HepG2 (cell line): ENCODE measurements around the gene OR13C4. TPM values are rescaled to one million over a fixed set of nuclear protein-coding genes. Genes with fewer than 3 reads are reported as not detected.

Experiments
- ATAC-seq: fragments of 200-7000 bp; cut with Tn5 transposase; 3 replicates; pipeline ENCODE4 v1.9.1; 2020; ENCODE audit warnings: mild to moderate bottlenecking, moderate library complexity
- Bru-seq: library from RNA; stranded (reverse); fragments of 400-500 nt; gene quantifications from one replicate; lab custom pipeline; 2021; lab: Mats Ljungman, UMichigan
- BruChase-seq, 2 experiments: library from RNA; stranded (reverse); fragments of 400-500 nt; gene quantifications; one replicate each; lab custom pipeline; 2021; lab: Mats Ljungman, UMichigan
- BruUV-seq: library from RNA; stranded (reverse); fragments of 400-500 nt; replicated peaks from 2 replicates; lab custom pipeline; 2021; lab: Mats Ljungman, UMichigan
- CTCF ChIA-PET: fragments of 300-600 bp; formaldehyde crosslinking; extraction: SDS; loops from one replicate; lab custom pipeline; 2021; ENCODE audit warnings: low total read pairs, inconsistent platforms, low intra/inter-chr PET ratio; lab: Yijun Ruan, JAX
- POLR2A ChIA-PET: fragments of 350-600 bp; sonication (Branson Sonifier 250); formaldehyde crosslinking; loops from one replicate; lab custom pipeline; 2020; ENCODE audit warnings: antibody characterized with exemption, inconsistent platforms; lab: Yijun Ruan, JAX
- DNase-seq: peaks from one replicate; pipeline ENCODE4 v3.0.0-alpha.2; 2015; ENCODE audit warnings: low spot score
- FAIRE-seq: peaks from 3 replicates; lab custom pipeline; 2011; peaks lifted over from hg19 to GRCh38; lab: Jason Lieb, UNC
- H2AFZ ChIP-seq: one replicate; pipeline ENCODE4 v1.6.1; 2011; ENCODE audit warnings: low read length, inconsistent platforms
- H3K27ac ChIP-seq: fragments of 300-600 bp; 3 replicates; pipeline ENCODE4 v1.8.0; 2011; ENCODE audit warnings: mixed run types, mild to moderate bottlenecking, mixed read lengths, low read length, inconsistent platforms; ENCODE audit not compliant: insufficient read depth; ENCODE audit errors: extremely low read length
- H3K27me3 ChIP-seq, 2 experiments: fragments of 200-600 bp in 1 of 2; 2 replicates in 1 of 2; 3 replicates in 1 of 2; pipeline versions ENCODE4 v1.6.0 to v1.8.0; 2011; ENCODE audit warnings: low read length in 2 of 2, mild to moderate bottlenecking in 2 of 2, moderate library complexity in 2 of 2, inconsistent platforms in 1 of 2; ENCODE audit not compliant: insufficient read depth in 2 of 2, control insufficient read depth in 1 of 2
- H3K36me3 ChIP-seq, 2 experiments: fragments of 200-600 bp in 1 of 2; replicated peaks in 1 of 2; 2 replicates in 1 of 2; 3 replicates in 1 of 2; pipeline versions ENCODE4 v1.5.1 to v1.8.0; 2011; ENCODE audit warnings: low read length in 2 of 2, inconsistent platforms in 1 of 2; ENCODE audit not compliant: insufficient read depth in 2 of 2, control insufficient read depth in 1 of 2
- H3K4me1 ChIP-seq: 2 replicates; pipeline ENCODE4 v1.5.1; 2012; ENCODE audit warnings: low read length, inconsistent platforms; ENCODE audit not compliant: insufficient read depth
- H3K4me2 ChIP-seq: 2 replicates; pipeline ENCODE4 v1.6.0; 2011; ENCODE audit warnings: low read depth, low read length, inconsistent platforms
- H3K4me3 ChIP-seq, 3 experiments: fragments of 200-600 bp in 1 of 3; sonication (generic), shearing (Covaris generic) in 1 of 3; replicated peaks in 1 of 3; 2 replicates each; pipeline ENCODE4 v1.5.1; 2011 to 2016; ENCODE audit warnings: low read length in 3 of 3, inconsistent platforms in 2 of 3, low read depth in 2 of 3, mild to moderate bottlenecking in 2 of 3, control low read depth in 1 of 3, mixed read lengths in 1 of 3; ENCODE audit not compliant: insufficient read depth in 1 of 3
- H3K79me2 ChIP-seq: one replicate; pipeline ENCODE4 v1.6.1; 2011; ENCODE audit warnings: low read length, inconsistent platforms; ENCODE audit not compliant: insufficient read depth
- H3K9ac ChIP-seq: 2 replicates; pipeline ENCODE4 v1.6.0; 2011; ENCODE audit warnings: mild to moderate bottlenecking, low read depth, low read length, inconsistent platforms; ENCODE audit not compliant: insufficient read depth
- H3K9me3 ChIP-seq: 2 replicates; pipeline ENCODE4 v1.5.1; 2012; ENCODE audit warnings: mild to moderate bottlenecking, low read length
- H4K20me1 ChIP-seq: 2 replicates; pipeline ENCODE4 v1.6.0; 2011; ENCODE audit warnings: inconsistent platforms, mild to moderate bottlenecking, low read length, moderate library complexity; ENCODE audit not compliant: insufficient read depth
- BCL6 ChIP-seq: IDR thresholded peaks from 2 replicates; pipeline ENCODE4 v1.6.1; 2016; ENCODE audit warnings: missing genetic modification reagents, missing compliant biosample characterization
- PLRG1 ChIP-seq: fragments of 450-650 bp; conservative IDR thresholded peaks from 2 replicates; pipeline ENCODE4 v1.6.1; 2016
- TCF7 ChIP-seq: sonication (generic); IDR thresholded peaks from 2 replicates; pipeline ENCODE4 v1.6.1; 2016; ENCODE audit warnings: antibody characterized with exemption, low read depth
- ZFP36 ChIP-seq: fragments of 150-350 bp; IDR thresholded peaks from 2 replicates; pipeline ENCODE4 v1.6.1; 2018; ENCODE audit warnings: borderline replicate concordance, low read length, low read depth; ENCODE audit not compliant: partially characterized antibody
- ZMAT3 ChIP-seq: sonication (generic); formaldehyde crosslinking; conservative IDR thresholded peaks from 2 replicates; pipeline ENCODE4 v1.7.0; 2021; ENCODE audit warnings: missing genetic modification reagents
- ZNF292 ChIP-seq: sonication (generic); formaldehyde crosslinking; IDR thresholded peaks from 2 replicates; pipeline ENCODE4 v1.8.1; 2022; ENCODE audit warnings: mild to moderate bottlenecking, low read depth, missing genetic modification reagents, borderline replicate concordance
- ZNF549 ChIP-seq: sonication (generic); formaldehyde crosslinking; IDR thresholded peaks from 2 replicates; pipeline ENCODE4 v1.5.0; 2020; ENCODE audit warnings: missing genetic modification reagents
- in situ Hi-C: cut with HindIII; loops from 2 replicates; pipeline ENCODE4 v1.10.0; 2017; ENCODE audit warnings: low pct_unique_long_range_greater_than_20kb; ENCODE audit not compliant: extremely low pct_ligation_motif_present
- intact Hi-C: fragments of 100-400 bp; cut with micrococcal nuclease; formaldehyde crosslinking; loops from one replicate; pipeline ENCODE4 v1.10.0; 2022; ENCODE audit not compliant: unreplicated experiment
- long read RNA-seq, 2 experiments: library from RNA in 1 of 2; library from polyadenylated mRNA in 1 of 2; stranded (forward) in 1 of 2; unstranded in 1 of 2; transcript quantifications; one replicate each; pipeline ENCODE4 v2.0.0, GENCODE V29; 2019 to 2022
- polyA minus RNA-seq, 3 experiments: library from RNA; depleted of rRNA, polyadenylated mRNA; stranded (reverse); fragments of >200 nt; gene quantifications; 2 replicates each; pipeline ENCODE4 v1.2.3, GENCODE V29; 2011; ENCODE audit warnings: low replicate concordance in 1 of 3
- polyA plus RNA-seq, 8 experiments: library from polyadenylated mRNA; depleted of rRNA in 3 of 8; stranded (reverse) in 7 of 8; unstranded in 1 of 8; fragments of >200 nt; fragmentation: Illumina TruSeq in 4 of 8; extraction: Trizol in 4 of 8; gene quantifications; 2 replicates each; pipeline versions ENCODE4 v1.2.1 to v1.2.3, GENCODE V29; 2011 to 2016; ENCODE audit warnings: low read depth in 4 of 8, missing spikeins in 1 of 8, mixed read lengths in 1 of 8; ENCODE audit not compliant: insufficient read depth in 1 of 8
- total RNA-seq, 5 experiments: library from RNA; depleted of rRNA; stranded (reverse); fragments of >200 nt; fragmentation: Illumina TruSeq; extraction: Trizol; gene quantifications; 2 replicates each; pipeline ENCODE4 v1.2.3, GENCODE V29; 2016; ENCODE audit warnings: low read depth in 1 of 5
- TF ChIP-seq, protein P1 (sequence below): sonication (generic); formaldehyde crosslinking; IDR thresholded peaks from 2 replicates; pipeline ENCODE4 v1.4.0; 2020; ENCODE audit warnings: mild to moderate bottlenecking, missing genetic modification reagents
- TF ChIP-seq, protein P2 (sequence below): sonication (generic); formaldehyde crosslinking; IDR thresholded peaks from 2 replicates; pipeline ENCODE4 v1.5.1; 2020; ENCODE audit warnings: missing genetic modification reagents, mild to moderate bottlenecking, borderline replicate concordance
- TF ChIP-seq, protein P3 (sequence below): IDR thresholded peaks from 2 replicates; pipeline ENCODE4 v1.6.1; 2016; ENCODE audit warnings: mild to moderate bottlenecking
- TF ChIP-seq, protein P4 (sequence below): IDR thresholded peaks from 2 replicates; pipeline ENCODE4 v1.6.1; 2016; ENCODE audit warnings: low read depth
- TF ChIP-seq, protein P5 (sequence below): sonication (generic); formaldehyde crosslinking; conservative IDR thresholded peaks from 2 replicates; pipeline ENCODE4 v1.8.0; 2022; ENCODE audit warnings: low read depth, missing genetic modification reagents
- TF ChIP-seq, protein P6 (sequence below): sonication (generic); formaldehyde crosslinking; IDR thresholded peaks from 2 replicates; pipeline ENCODE4 v1.4.0; 2020; ENCODE audit warnings: low read depth, mild to moderate bottlenecking, missing genetic modification reagents

OR13C4 gene
- total RNA-seq (2016; rRNA removed; fragmentation: Illumina TruSeq; extraction: Trizol) (not detected in 2 replicates), polyA plus RNA-seq (2011; rRNA removed) (not detected in 2 replicates), polyA minus RNA-seq (2011; rRNA and poly(A)+ RNA removed; ENCODE audit: low replicate concordance) (not detected in 2 replicates), Bru-seq, nascent RNA (not detected), BruChase-seq, experiment 1, labeled RNA remaining after a 6-hour chase (not detected), BruChase-seq, experiment 2, labeled RNA remaining after a 2-hour chase (not detected)
- total RNA-seq (2016; cell fraction: cytosol; rRNA removed; fragmentation: Illumina TruSeq; extraction: Trizol; ENCODE audit: low read depth) = not detected in 2 replicates
- total RNA-seq (2016; cell fraction: insoluble cytoplasmic fraction; rRNA removed; fragmentation: Illumina TruSeq; extraction: Trizol) = not detected in 2 replicates
- total RNA-seq (2016; cell fraction: membrane; rRNA removed; fragmentation: Illumina TruSeq; extraction: Trizol) = not detected in 2 replicates
- total RNA-seq (2016; cell fraction: nucleus; rRNA removed; fragmentation: Illumina TruSeq; extraction: Trizol) = not detected in 2 replicates
- polyA plus RNA-seq (2011; cell fraction: cytosol; rRNA removed) = not detected in 2 replicates
- not detected in 2 replicates for polyA plus RNA-seq (2011; cell fraction: nucleus; rRNA removed)
- polyA plus RNA-seq (2012) = not detected in 2 replicates
- not detected in 2 replicates for polyA plus RNA-seq (2016; cell fraction: cytosol; fragmentation: Illumina TruSeq; extraction: Trizol; ENCODE audit: low read depth)
- polyA plus RNA-seq (2016; cell fraction: insoluble cytoplasmic fraction; fragmentation: Illumina TruSeq; extraction: Trizol; ENCODE audit: low read depth) = not detected in 2 replicates
- polyA plus RNA-seq (2016; cell fraction: membrane; fragmentation: Illumina TruSeq; extraction: Trizol; ENCODE audit: low read depth) = not detected in 2 replicates
- polyA plus RNA-seq (2016; cell fraction: nucleus; fragmentation: Illumina TruSeq; extraction: Trizol; ENCODE audit: insufficient read depth, low read depth) = not detected in 2 replicates
- not detected in 2 replicates for polyA minus RNA-seq (2011; cell fraction: cytosol; rRNA and poly(A)+ RNA removed)
- not detected in 2 replicates for polyA minus RNA-seq (2011; cell fraction: nucleus; rRNA and poly(A)+ RNA removed)
- long read RNA-seq, experiment 1 = 0 reads
- long read RNA-seq, experiment 2 = 0 reads

DNA sequence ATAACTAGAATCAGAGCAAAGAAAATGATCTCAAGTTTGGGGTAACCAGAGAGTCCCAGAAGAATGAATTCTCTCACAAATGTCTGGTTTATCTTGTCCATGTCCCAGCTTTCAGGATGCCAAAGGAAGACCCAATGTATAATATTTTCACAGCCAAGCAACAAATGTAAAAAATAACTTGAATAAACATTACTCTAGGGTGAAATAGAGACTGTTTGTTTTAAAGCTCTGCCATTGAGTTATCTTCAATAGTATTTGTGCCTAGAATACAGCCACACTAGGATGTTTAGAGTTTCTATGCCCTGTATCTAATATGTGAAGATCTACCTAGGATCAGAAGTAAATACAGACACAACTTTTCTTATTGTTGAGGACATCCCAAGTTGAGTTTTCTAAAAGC is at the start of gene OR13C4:
Gene OR13C4, minus strand, starts transcription at position 101 of the 400 bp plus-strand sequence. Its CDS starts 0 bp downstream, at position 101.
- no peak for ATAC-seq
- FAIRE-seq = no peak
- in situ Hi-C loops = no loop called here
- H3K27me3 ChIP-seq = peaks cover 0 to 1% of the 10 kb centered on the region in 2 experiments; a peak in 1 of 5 replicates
- intact Hi-C loops = no loop called here
- H3K79me2 ChIP-seq = no peaks in the 10 kb centered on the region
- ChIA-PET POLR2A (no interaction called here), CTCF (no interaction called here)
- no peaks in the 10 kb centered on the region for H3K9me3 ChIP-seq
- no peaks in the 10 kb centered on the region for H3K36me3 ChIP-seq
- H2AFZ ChIP-seq = no peak within 1 kb of the TSS
- H4K20me1 ChIP-seq = no peaks in the 10 kb centered on the region
- no peak within 1 kb of the TSS for H3K9ac ChIP-seq
- BruUV-seq = no TSS peak
- H3K4me1 ChIP-seq = no peaks in the 10 kb centered on the region
- no peak within 1 kb of the TSS for H3K4me3 ChIP-seq
- no peak within 1 kb of the TSS for H3K4me2 ChIP-seq
- no peak within 1 kb of the TSS for H3K27ac ChIP-seq
- no peak for DNase-seq
- TF ChIP-seq, protein P1, sequence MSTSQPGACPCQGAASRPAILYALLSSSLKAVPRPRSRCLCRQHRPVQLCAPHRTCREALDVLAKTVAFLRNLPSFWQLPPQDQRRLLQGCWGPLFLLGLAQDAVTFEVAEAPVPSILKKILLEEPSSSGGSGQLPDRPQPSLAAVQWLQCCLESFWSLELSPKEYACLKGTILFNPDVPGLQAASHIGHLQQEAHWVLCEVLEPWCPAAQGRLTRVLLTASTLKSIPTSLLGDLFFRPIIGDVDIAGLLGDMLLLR (CRISPR knock-in tag) = no peak
- TF ChIP-seq ZNF549 (no peak), ZNF292 (no peak), ZFP36 (no peak), TCF7 (no peak), ZMAT3 (CRISPR knock-in tag) (no peak), PLRG1 (no peak), BCL6 (CRISPR knock-in tag) (no peak)
- TF ChIP-seq, protein P2, sequence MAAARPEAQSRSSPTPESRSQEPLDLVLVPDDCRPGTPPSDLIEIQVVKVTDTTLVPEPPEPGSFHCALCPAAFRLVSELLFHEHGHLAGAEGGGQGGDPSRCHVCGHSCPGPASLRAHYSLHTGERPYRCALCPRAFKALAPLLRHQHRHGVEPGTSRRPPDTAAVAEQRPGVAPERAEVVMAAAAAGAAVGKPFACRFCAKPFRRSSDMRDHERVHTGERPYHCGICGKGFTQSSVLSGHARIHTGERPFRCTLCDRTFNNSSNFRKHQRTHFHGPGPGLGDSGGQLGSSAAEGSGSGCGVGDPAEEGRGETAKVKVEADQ (CRISPR knock-in tag) = no peak
- TF ChIP-seq, protein P3, sequence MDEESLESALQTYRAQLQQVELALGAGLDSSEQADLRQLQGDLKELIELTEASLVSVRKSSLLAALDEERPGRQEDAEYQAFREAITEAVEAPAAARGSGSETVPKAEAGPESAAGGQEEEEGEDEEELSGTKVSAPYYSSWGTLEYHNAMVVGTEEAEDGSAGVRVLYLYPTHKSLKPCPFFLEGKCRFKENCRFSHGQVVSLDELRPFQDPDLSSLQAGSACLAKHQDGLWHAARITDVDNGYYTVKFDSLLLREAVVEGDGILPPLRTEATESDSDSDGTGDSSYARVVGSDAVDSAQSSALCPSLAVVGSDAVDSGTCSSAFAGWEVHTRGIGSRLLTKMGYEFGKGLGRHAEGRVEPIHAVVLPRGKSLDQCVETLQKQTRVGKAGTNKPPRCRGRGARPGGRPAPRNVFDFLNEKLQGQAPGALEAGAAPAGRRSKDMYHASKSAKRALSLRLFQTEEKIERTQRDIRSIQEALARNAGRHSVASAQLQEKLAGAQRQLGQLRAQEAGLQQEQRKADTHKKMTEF (CRISPR knock-in tag) = no peak
- TF ChIP-seq, protein P4, sequence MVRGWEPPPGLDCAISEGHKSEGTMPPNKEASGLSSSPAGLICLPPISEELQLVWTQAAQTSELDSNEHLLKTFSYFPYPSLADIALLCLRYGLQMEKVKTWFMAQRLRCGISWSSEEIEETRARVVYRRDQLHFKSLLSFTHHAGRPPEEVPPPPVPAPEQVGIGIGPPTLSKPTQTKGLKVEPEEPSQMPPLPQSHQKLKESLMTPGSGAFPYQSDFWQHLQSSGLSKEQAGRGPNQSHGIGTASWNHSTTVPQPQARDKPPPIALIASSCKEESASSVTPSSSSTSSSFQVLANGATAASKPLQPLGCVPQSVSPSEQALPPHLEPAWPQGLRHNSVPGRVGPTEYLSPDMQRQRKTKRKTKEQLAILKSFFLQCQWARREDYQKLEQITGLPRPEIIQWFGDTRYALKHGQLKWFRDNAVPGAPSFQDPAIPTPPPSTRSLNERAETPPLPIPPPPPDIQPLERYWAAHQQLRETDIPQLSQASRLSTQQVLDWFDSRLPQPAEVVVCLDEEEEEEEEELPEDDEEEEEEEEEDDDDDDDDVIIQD (CRISPR knock-in tag) = no peak
- TF ChIP-seq, protein P5, sequence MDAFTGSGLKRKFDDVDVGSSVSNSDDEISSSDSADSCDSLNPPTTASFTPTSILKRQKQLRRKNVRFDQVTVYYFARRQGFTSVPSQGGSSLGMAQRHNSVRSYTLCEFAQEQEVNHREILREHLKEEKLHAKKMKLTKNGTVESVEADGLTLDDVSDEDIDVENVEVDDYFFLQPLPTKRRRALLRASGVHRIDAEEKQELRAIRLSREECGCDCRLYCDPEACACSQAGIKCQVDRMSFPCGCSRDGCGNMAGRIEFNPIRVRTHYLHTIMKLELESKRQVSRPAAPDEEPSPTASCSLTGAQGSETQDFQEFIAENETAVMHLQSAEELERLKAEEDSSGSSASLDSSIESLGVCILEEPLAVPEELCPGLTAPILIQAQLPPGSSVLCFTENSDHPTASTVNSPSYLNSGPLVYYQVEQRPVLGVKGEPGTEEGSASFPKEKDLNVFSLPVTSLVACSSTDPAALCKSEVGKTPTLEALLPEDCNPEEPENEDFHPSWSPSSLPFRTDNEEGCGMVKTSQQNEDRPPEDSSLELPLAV (CRISPR knock-in tag) = no peak
- TF ChIP-seq, protein P6, sequence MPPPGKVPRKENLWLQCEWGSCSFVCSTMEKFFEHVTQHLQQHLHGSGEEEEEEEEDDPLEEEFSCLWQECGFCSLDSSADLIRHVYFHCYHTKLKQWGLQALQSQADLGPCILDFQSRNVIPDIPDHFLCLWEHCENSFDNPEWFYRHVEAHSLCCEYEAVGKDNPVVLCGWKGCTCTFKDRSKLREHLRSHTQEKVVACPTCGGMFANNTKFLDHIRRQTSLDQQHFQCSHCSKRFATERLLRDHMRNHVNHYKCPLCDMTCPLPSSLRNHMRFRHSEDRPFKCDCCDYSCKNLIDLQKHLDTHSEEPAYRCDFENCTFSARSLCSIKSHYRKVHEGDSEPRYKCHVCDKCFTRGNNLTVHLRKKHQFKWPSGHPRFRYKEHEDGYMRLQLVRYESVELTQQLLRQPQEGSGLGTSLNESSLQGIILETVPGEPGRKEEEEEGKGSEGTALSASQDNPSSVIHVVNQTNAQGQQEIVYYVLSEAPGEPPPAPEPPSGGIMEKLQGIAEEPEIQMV = no peak
